Measurements from ENCODE around the gene DDX1. TPM values are rescaled to one million over a fixed set of nuclear protein-coding genes. Genes with fewer than 3 reads are reported as not detected.
A peak's percentile ranks its signal among the peaks of the same experiment; 100 is the strongest.

Gene DDX1
- total and polyA plus RNA-seq, 9 of the 15 experiments (the other 6 are each of a cell fraction or from before 2014, with no cell fraction given), result 116 to 277 (median 232) TPM

- TF ChIP-seq, protein P1, sequence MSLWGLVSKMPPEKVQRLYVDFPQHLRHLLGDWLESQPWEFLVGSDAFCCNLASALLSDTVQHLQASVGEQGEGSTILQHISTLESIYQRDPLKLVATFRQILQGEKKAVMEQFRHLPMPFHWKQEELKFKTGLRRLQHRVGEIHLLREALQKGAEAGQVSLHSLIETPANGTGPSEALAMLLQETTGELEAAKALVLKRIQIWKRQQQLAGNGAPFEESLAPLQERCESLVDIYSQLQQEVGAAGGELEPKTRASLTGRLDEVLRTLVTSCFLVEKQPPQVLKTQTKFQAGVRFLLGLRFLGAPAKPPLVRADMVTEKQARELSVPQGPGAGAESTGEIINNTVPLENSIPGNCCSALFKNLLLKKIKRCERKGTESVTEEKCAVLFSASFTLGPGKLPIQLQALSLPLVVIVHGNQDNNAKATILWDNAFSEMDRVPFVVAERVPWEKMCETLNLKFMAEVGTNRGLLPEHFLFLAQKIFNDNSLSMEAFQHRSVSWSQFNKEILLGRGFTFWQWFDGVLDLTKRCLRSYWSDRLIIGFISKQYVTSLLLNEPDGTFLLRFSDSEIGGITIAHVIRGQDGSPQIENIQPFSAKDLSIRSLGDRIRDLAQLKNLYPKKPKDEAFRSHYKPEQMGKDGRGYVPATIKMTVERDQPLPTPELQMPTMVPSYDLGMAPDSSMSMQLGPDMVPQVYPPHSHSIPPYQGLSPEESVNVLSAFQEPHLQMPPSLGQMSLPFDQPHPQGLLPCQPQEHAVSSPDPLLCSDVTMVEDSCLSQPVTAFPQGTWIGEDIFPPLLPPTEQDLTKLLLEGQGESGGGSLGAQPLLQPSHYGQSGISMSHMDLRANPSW (CRISPR knock-in tag; IDR thresholded peaks at IDR 0.05), result no peak
- TF ChIP-seq KDM1A (IDR thresholded peaks at IDR 0.05) (peak in 1 of 2 experiments; percentile 58; a peak in 2 of 4 replicates), EP300 (IDR thresholded peaks at IDR 0.05; ENCODE audit: low read length) (peak; percentile 99), PML (IDR thresholded peaks at IDR 0.05; ENCODE audit: low read length) (peak; percentile 98), ZNF212 (CRISPR knock-in tag; IDR thresholded peaks at IDR 0.05) (no peak), HES1 (IDR thresholded peaks at IDR 0.05; ENCODE audit: low read depth) (peak; percentile 39; the same call in 1 of the 2 replicates), NEUROD1 (IDR thresholded peaks at IDR 0.05; ENCODE audit: borderline replicate concordance, low read depth, low read length, partially characterized antibody) (peak; percentile 60), GABPB1 (CRISPR knock-in tag; IDR thresholded peaks at IDR 0.05) (peak; percentile 12; the same call in 1 of the 2 replicates), SOX6 (IDR thresholded peaks at IDR 0.05) (peak; percentile 97), FOS (IDR thresholded peaks at IDR 0.05; ENCODE audit: extremely low read depth, insufficient read length) (no peak), MBD2 (IDR thresholded peaks at IDR 0.05; ENCODE audit: borderline replicate concordance, low read depth) (peak; percentile 32; the same call in 1 of the 2 replicates), PYGO2 (tag; IDR thresholded peaks at IDR 0.05) (peak; percentile 63), HINFP (tag; conservative IDR thresholded peaks at IDR 0.05; ENCODE audit: low read depth) (0 out of 2 replicates have a peak, but pooled peaks have one; percentile 26)
- TF ChIP-seq, protein P2, sequence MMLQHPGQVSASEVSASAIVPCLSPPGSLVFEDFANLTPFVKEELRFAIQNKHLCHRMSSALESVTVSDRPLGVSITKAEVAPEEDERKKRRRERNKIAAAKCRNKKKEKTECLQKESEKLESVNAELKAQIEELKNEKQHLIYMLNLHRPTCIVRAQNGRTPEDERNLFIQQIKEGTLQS (IDR thresholded peaks at IDR 0.05), result peak; percentile 87
- TF ChIP-seq, protein P2 (CRISPR knock-in tag; conservative IDR thresholded peaks at IDR 0.05), result peak; percentile 54; the same call in 1 of the 2 replicates
Observed at GRCh38 chr2:15556311-15556930, 35.2 kb upstream of the DDX1 start (continued).

Data from K562 (cell line).